Astrocyte (in vitro differentiated cells and primary cell): ENCODE data around the gene ESPNL.

Experiments used
- EZH2 ChIP-seq: IDR thresholded peaks from 2 replicates; pipeline ENCODE4 v1.6.1; 2012; ENCODE audit warnings: mild to moderate bottlenecking, low read length, inconsistent platforms; ENCODE audit not compliant: insufficient read depth
- TF ChIP-seq, protein P1 (sequence below): IDR thresholded peaks from 2 replicates; pipeline ENCODE4 v1.5.1; 2011; ENCODE audit warnings: low read depth, mild to moderate bottlenecking, inconsistent platforms, low read length, moderate library complexity; ENCODE audit not compliant: insufficient read depth

DNA sequence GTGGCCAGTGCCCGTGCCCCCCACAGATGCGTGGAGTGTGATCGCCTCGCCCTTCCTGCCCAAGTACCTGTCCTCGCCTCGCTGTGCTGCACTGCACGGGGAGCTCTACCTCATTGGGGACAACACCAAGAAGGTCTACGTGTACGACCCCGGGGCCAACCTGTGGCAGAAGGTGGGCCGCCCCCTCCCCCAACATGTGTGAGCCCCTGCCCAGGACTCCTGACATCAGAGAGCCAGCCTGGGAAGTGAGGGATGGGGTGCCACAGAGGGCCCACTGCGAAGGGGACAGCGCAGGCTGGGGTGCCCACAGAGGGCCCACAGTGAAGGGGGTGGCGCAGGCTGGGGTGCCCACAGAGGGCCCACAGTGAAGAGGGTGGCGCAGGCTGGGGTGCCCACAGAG, 48.8 kb downstream of the ESPNL start:
- TF ChIP-seq, protein P1, sequence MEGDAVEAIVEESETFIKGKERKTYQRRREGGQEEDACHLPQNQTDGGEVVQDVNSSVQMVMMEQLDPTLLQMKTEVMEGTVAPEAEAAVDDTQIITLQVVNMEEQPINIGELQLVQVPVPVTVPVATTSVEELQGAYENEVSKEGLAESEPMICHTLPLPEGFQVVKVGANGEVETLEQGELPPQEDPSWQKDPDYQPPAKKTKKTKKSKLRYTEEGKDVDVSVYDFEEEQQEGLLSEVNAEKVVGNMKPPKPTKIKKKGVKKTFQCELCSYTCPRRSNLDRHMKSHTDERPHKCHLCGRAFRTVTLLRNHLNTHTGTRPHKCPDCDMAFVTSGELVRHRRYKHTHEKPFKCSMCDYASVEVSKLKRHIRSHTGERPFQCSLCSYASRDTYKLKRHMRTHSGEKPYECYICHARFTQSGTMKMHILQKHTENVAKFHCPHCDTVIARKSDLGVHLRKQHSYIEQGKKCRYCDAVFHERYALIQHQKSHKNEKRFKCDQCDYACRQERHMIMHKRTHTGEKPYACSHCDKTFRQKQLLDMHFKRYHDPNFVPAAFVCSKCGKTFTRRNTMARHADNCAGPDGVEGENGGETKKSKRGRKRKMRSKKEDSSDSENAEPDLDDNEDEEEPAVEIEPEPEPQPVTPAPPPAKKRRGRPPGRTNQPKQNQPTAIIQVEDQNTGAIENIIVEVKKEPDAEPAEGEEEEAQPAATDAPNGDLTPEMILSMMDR = no peak
- TF ChIP-seq EZH2 = no peak
